Natural killer cell (primary cell): Measurements from ENCODE around the gene BBOX1. TPM values are rescaled to one million over a fixed set of nuclear protein-coding genes. Genes with fewer than 3 reads are reported as not detected.

ENCODE experiments used
- ATAC-seq, 3 donors: fragments of 150-1000 bp in 2 of 3; fragments of 200-7000 bp in 1 of 3; cut with Tn5 transposase; 1 replicate in 1 of 3; 2 replicates in 2 of 3; pipeline ENCODE4 v1.10.0; 2021; ENCODE audit warnings: mild to moderate bottlenecking in 2 of 3, moderate library complexity in 2 of 3
- DNase-seq, 2 donors: peaks; one replicate each; pipeline versions ENCODE4 v3.0.0 to v3.0.0-alpha.2; 2013 to 2021; ENCODE audit warnings: mixed read lengths in 1 of 2
- H3K27ac ChIP-seq: one replicate; pipeline ENCODE4 v1.5.1; 2013; ENCODE audit warnings: mild to moderate bottlenecking, low read length
- H3K27me3 ChIP-seq: one replicate; pipeline ENCODE4 v1.6.1; 2013; ENCODE audit warnings: low read length; ENCODE audit not compliant: control insufficient read depth, insufficient read depth
- H3K36me3 ChIP-seq: one replicate; pipeline ENCODE4 v1.6.1; 2013; ENCODE audit warnings: low read length; ENCODE audit not compliant: control insufficient read depth, insufficient read depth
- H3K4me1 ChIP-seq: one replicate; pipeline ENCODE4 v1.6.1; 2013; ENCODE audit warnings: low read length; ENCODE audit not compliant: control insufficient read depth, insufficient read depth
- H3K4me3 ChIP-seq: one replicate; pipeline ENCODE4 v1.5.1; 2013; ENCODE audit warnings: low read length
- H3K9me3 ChIP-seq: one replicate; pipeline ENCODE4 v1.6.1; 2013; ENCODE audit warnings: low read length; ENCODE audit not compliant: control insufficient read depth, insufficient read depth
- H3K27ac Mint-ChIP-seq, 2 donors: one replicate each; pipeline ENCODE4 v1.8.0; 2022; ENCODE audit warnings: mild to moderate bottlenecking in 2 of 2, mixed read lengths in 2 of 2, moderate library complexity in 1 of 2
- H3K27me3 Mint-ChIP-seq, 2 donors: one replicate each; pipeline ENCODE4 v1.8.0; 2022; ENCODE audit warnings: low read depth in 2 of 2, mixed read lengths in 2 of 2
- H3K36me3 Mint-ChIP-seq: one replicate; pipeline ENCODE4 v1.8.0; 2022; ENCODE audit warnings: mixed read lengths
- H3K4me1 Mint-ChIP-seq, 2 donors: one replicate each; pipeline ENCODE4 v1.8.0; 2022; ENCODE audit warnings: mixed read lengths in 2 of 2
- H3K4me3 Mint-ChIP-seq: one replicate; pipeline ENCODE4 v1.8.0; 2022; ENCODE audit warnings: mild to moderate bottlenecking, moderate library complexity, mixed read lengths
- H3K9me3 Mint-ChIP-seq, 2 donors: one replicate each; pipeline ENCODE4 v1.8.0; 2022; ENCODE audit warnings: mixed read lengths in 2 of 2
- CTCF ChIP-seq: fragments of 200-600 bp; IDR thresholded peaks from one replicate; pipeline ENCODE4 v1.8.0; 2022; ENCODE audit warnings: antibody characterized with exemption
- WGBS: methylation state at CpG from one replicate; pipeline ENCODE4 v1.1.7; 2013; ENCODE audit warnings: missing lambda C conversion rate; ENCODE audit not compliant: insufficient coverage; 5-methylcytosine and 5-hydroxymethylcytosine counted together
- intact Hi-C: fragments of 100-400 bp; cut with micrococcal nuclease; formaldehyde crosslinking; loops from one replicate; pipeline ENCODE4 v1.14.2; 2022
- total RNA-seq, 4 donors: library from RNA; stranded (reverse); fragments of 120-200 nt in 1 of 4; gene quantifications; one replicate each; pipeline versions ENCODE4 v1.2.3 to v1.2.4, GENCODE V29; 2013 to 2022

Gene BBOX1
- total RNA-seq, 3 donors from 2014 or later (not counting 1 experiment from before 2014, with no cell fraction given) = not detected

- intact Hi-C loops = no loop called here
- Mint-ChIP-seq H3K4me1 (no peaks in the 10 kb centered on the region), H3K36me3 (no peaks in the 10 kb centered on the region), H3K4me3 (no peak overlapping the region), H3K9me3 (peaks cover 0 to 2% of the 10 kb centered on the region in 2 donors), H3K27ac (no peak overlapping the region), H3K27me3 (no peaks in the 10 kb centered on the region)
- Histone ChIP-seq H3K36me3 (no peaks in the 10 kb centered on the region), H3K4me3 (no peak overlapping the region), H3K27ac (no peak overlapping the region), H3K9me3 (no peaks in the 10 kb centered on the region), H3K4me1 (no peaks in the 10 kb centered on the region), H3K27me3 (no peaks in the 10 kb centered on the region)
- no peak for DNase-seq
- 38% methylated on average over 9 of the region's 10 CpGs for WGBS
- TF ChIP-seq CTCF = no peak
- ATAC-seq = no peak
These were observed 118.1 kb downstream of the BBOX1 start for GRCh38 chr11:27158456-27159334.

GRCh38 chr11:27159335-27159679 is 118.7 kb downstream of the BBOX1 start:
- no peak overlapping the region for H3K4me3 ChIP-seq
- no peak for DNase-seq
- Mint-ChIP-seq H3K9me3 (peaks cover 0 to 2% of the 10 kb centered on the region in 2 donors), H3K27me3 (no peaks in the 10 kb centered on the region), H3K4me1 (no peaks in the 10 kb centered on the region), H3K36me3 (no peaks in the 10 kb centered on the region), H3K4me3 (no peak overlapping the region), H3K27ac (no peak overlapping the region)
- ATAC-seq = no peak
- no peak overlapping the region for H3K27ac ChIP-seq
- H3K36me3 ChIP-seq = no peaks in the 10 kb centered on the region
- no peak for TF ChIP-seq CTCF
- no peaks in the 10 kb centered on the region for H3K9me3 ChIP-seq
- H3K27me3 ChIP-seq = no peaks in the 10 kb centered on the region
- 52% methylated on average over 2 of the region's 2 CpGs for WGBS
- intact Hi-C loops = no loop called here
- no peaks in the 10 kb centered on the region for H3K4me1 ChIP-seq

GRCh38 chr11:27161071-27161470 is 120.5 kb downstream of the BBOX1 start:
- no peaks in the 10 kb centered on the region for H3K4me1 Mint-ChIP-seq
- WGBS = 77% methylated on average over 2 of the region's 2 CpGs
- no peak for DNase-seq
- ATAC-seq = no peak
- peaks cover 0 to 2% of the 10 kb centered on the region in 2 donors for H3K9me3 Mint-ChIP-seq
- H3K9me3 ChIP-seq = no peaks in the 10 kb centered on the region
- no peaks in the 10 kb centered on the region for H3K27me3 Mint-ChIP-seq
- no peak overlapping the region for H3K4me3 ChIP-seq
- H3K27ac ChIP-seq = no peak overlapping the region
- no peaks in the 10 kb centered on the region for H3K27me3 ChIP-seq
- H3K36me3 ChIP-seq = no peaks in the 10 kb centered on the region
- H3K4me3 Mint-ChIP-seq = no peak overlapping the region
- H3K4me1 ChIP-seq = no peaks in the 10 kb centered on the region
- H3K27ac Mint-ChIP-seq = no peak overlapping the region
- H3K36me3 Mint-ChIP-seq = no peaks in the 10 kb centered on the region
- TF ChIP-seq CTCF = no peak
- intact Hi-C loops = no loop called here

- Mint-ChIP-seq H3K27me3 (no peaks in the 10 kb centered on the region), H3K4me1 (no peaks in the 10 kb centered on the region), H3K9me3 (peaks cover 0 to 2% of the 10 kb centered on the region in 2 donors), H3K36me3 (no peaks in the 10 kb centered on the region), H3K27ac (no peak overlapping the region), H3K4me3 (no peak overlapping the region)
- Histone ChIP-seq H3K9me3 (no peaks in the 10 kb centered on the region), H3K4me1 (no peaks in the 10 kb centered on the region), H3K27ac (no peak overlapping the region), H3K4me3 (no peak overlapping the region), H3K36me3 (no peaks in the 10 kb centered on the region), H3K27me3 (no peaks in the 10 kb centered on the region)
- DNase-seq = no peak
- 71% methylated on average over 1 of the region's 1 CpG for WGBS
- no peak for ATAC-seq
- intact Hi-C loops = no loop called here
- no peak for TF ChIP-seq CTCF
These were observed 121.6 kb downstream of the BBOX1 start for GRCh38 chr11:27162237-27162636.
